HS-27A (cell line): ENCODE results near the gene VIP.

Experiments
- DNase-seq: peaks from one replicate; pipeline ENCODE4 v3.0.0-alpha.2; 2012; ENCODE audit warnings: low read depth, missing footprints

Gene VIP

GRCh38 chr6:152783217-152783878 lies 32.8 kb downstream of the VIP start:
- no peak for DNase-seq

GRCh38 chr6:152794696-152795095 lies 44.1 kb downstream of the VIP start:
- no peak for DNase-seq

GRCh38 chr6:152804150-152804549 lies 53.6 kb downstream of the VIP start:
- DNase-seq: no peak
